ENCODE results near the gene STRA8. TPM values are rescaled to one million over a fixed set of nuclear protein-coding genes. Genes with fewer than 3 reads are reported as not detected.

Gene STRA8
- total RNA-seq, 6 donors from 2014 or later: not detected

DNA sequence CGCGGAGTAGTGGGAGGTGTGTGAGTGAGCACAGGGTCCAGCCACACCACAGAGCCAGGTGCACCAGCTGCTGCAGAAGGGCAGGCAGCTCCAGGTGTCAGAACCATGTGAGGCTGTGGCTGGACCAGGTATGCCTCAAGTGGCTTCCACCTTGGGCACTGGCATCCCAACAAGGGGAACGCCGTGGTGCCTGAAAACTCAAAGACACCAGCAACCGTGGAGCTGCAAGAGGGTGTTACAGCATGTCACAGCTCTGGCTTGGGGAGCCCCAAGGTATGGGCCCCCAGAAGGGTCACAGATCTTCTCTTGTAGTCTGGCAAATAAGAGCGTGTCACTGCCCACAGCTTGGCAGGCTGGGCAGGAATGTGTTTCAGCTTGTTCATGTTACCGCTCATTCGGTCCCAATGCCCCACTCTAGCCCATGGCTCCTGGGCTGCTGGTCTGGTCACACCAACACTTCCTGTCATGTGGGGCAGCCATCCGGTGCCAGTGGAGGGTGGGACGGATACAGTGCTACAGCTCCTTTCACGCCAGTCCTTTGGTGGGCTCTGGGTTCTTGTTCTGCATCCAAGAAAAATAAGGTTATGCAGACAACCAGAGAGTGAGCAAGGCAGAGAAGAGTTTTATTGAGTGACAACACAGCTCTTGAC, 29.8 kb downstream of the STRA8 start:
- H3K4me3 ChIP-seq: no peak overlapping the region
- no peak for ATAC-seq (ENCODE audit: low FRiP score in 2 of 2)
- TF ChIP-seq, protein P1, sequence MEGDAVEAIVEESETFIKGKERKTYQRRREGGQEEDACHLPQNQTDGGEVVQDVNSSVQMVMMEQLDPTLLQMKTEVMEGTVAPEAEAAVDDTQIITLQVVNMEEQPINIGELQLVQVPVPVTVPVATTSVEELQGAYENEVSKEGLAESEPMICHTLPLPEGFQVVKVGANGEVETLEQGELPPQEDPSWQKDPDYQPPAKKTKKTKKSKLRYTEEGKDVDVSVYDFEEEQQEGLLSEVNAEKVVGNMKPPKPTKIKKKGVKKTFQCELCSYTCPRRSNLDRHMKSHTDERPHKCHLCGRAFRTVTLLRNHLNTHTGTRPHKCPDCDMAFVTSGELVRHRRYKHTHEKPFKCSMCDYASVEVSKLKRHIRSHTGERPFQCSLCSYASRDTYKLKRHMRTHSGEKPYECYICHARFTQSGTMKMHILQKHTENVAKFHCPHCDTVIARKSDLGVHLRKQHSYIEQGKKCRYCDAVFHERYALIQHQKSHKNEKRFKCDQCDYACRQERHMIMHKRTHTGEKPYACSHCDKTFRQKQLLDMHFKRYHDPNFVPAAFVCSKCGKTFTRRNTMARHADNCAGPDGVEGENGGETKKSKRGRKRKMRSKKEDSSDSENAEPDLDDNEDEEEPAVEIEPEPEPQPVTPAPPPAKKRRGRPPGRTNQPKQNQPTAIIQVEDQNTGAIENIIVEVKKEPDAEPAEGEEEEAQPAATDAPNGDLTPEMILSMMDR (IDR thresholded peaks at IDR 0.05): no peak
- TF ChIP-seq POLR2A (IDR thresholded peaks at IDR 0.05): no peak
- TF ChIP-seq EP300 (IDR thresholded peaks at IDR 0.05): no peak
- no peak for TF ChIP-seq POLR2AphosphoS5 (IDR thresholded peaks at IDR 0.05)
- no peaks in the 10 kb centered on the region for H3K4me1 ChIP-seq
- no peaks in the 10 kb centered on the region for H3K36me3 ChIP-seq
- 96 to 97% methylated on average over 8 to 11 of the region's 11 CpGs for WGBS, 2 donors
- no peak overlapping the region for H3K27ac ChIP-seq
- no peaks in the 10 kb centered on the region for H3K9me3 ChIP-seq
- no peaks in the 10 kb centered on the region for H3K27me3 ChIP-seq
- DNase-seq: peak in 1 of 2 donors; percentile 38

DNA sequence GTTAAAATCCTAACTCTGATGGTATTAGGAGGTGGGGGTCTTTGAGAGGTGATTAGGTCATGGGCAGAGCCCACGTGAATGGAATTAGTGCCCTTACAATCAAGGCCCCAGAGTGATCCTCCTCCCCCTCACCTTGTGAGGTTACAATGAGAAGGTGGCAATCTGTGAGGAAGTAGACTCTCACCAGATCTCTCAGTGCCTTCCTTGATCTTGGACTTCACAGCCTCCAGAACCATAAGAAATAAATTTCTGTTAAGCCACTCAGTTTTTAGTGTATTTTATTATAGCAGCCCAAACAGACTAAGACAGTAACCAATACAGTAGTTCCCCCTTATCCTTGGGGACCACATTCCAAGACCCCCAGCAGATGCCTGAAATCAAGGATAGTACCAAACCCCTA, 32.0 kb downstream of the STRA8 start:
- no peak overlapping the region for H3K27ac ChIP-seq
- no peak for ATAC-seq (ENCODE audit: low FRiP score in 2 of 2)
- WGBS, 2 donors: 76 to 91% methylated on average over 1 of the region's 1 CpG
- no peaks in the 10 kb centered on the region for H3K9me3 ChIP-seq
- no peaks in the 10 kb centered on the region for H3K36me3 ChIP-seq
- TF ChIP-seq, protein P1 (IDR thresholded peaks at IDR 0.05): no peak
- TF ChIP-seq EP300 (IDR thresholded peaks at IDR 0.05) (no peak), POLR2A (IDR thresholded peaks at IDR 0.05) (no peak), POLR2AphosphoS5 (IDR thresholded peaks at IDR 0.05) (no peak)
- no peak overlapping the region for H3K4me3 ChIP-seq
- H3K4me1 ChIP-seq: no peaks in the 10 kb centered on the region
- no peak for DNase-seq
- no peaks in the 10 kb centered on the region for H3K27me3 ChIP-seq

DNA sequence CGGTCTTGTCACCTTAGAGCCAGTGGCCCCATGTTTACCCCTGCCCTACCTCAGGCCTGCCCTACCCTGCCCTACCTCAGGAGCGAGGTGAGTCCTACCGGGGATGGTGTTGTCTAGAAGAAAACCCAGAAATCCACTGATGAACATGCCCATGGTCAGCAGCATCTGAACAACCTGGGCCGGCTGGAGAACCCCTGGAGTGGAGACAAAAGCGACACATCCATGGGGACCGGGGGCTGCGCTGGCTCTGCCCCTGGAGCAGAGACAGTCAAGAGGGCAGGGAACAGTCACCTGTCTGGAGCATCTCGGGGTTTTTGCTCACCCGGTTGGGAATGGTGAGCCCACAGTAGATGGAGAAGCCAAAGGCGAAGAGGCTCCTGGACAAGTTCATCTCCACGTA, 36.3 kb downstream of the STRA8 start:
- H3K4me3 ChIP-seq: no peak overlapping the region
- peak in 1 of 2 donors; percentile 42 for DNase-seq
- H3K9me3 ChIP-seq: no peaks in the 10 kb centered on the region
- no peaks in the 10 kb centered on the region for H3K4me1 ChIP-seq
- H3K27ac ChIP-seq: no peak overlapping the region
- ATAC-seq (ENCODE audit: low FRiP score in 2 of 2): no peak
- WGBS, 2 donors: 85 to 96% methylated on average over 10 to 11 of the region's 11 CpGs
- TF ChIP-seq POLR2AphosphoS5 (IDR thresholded peaks at IDR 0.05): no peak
- TF ChIP-seq EP300 (IDR thresholded peaks at IDR 0.05): no peak
- TF ChIP-seq POLR2A (IDR thresholded peaks at IDR 0.05): no peak
- TF ChIP-seq, protein P1 (IDR thresholded peaks at IDR 0.05): no peak
- H3K36me3 ChIP-seq: no peaks in the 10 kb centered on the region
- no peaks in the 10 kb centered on the region for H3K27me3 ChIP-seq

DNA sequence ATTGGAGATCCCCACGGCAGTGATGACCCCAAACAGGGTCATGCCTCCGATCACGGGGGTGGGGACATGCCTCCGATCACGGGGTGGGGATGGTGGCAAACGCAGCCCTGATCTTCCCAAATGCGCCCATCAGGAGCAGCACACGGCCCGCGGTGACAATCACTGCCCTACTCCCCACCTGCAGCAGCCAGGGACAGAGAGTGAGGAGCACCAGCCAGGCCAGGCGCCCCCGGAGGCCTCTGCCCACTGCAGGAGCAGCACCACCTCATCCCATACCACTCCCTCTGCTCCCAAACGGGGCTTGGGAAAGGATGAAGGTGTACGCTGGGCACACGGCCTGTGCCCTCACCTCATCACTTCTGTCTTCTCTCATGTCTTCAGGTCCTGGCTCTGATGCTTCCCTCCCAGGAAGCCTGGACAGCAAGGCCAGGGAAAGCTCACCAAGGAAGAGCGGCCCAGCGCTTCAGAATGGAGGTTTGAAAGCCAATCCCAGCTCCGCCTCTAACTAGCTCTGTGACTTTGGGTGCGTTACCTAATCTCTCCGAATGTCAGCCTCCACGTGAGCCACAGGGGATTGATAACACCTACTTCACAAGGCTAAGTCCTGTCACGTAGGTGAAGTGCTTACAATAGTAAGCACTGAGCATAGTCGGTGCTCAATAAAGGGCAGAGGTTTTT, 37.1 kb downstream of the STRA8 start:
- Histone ChIP-seq H3K9me3 (no peaks in the 10 kb centered on the region), H3K27ac (no peak overlapping the region), H3K4me3 (no peak overlapping the region), H3K4me1 (no peaks in the 10 kb centered on the region), H3K27me3 (no peaks in the 10 kb centered on the region), H3K36me3 (no peaks in the 10 kb centered on the region)
- 79 to 87% methylated on average over 11 to 23 of the region's 23 CpGs for WGBS, 2 donors
- ATAC-seq (ENCODE audit: low FRiP score in 2 of 2): no peak
- TF ChIP-seq EP300 (IDR thresholded peaks at IDR 0.05): no peak
- no peak for TF ChIP-seq POLR2A (IDR thresholded peaks at IDR 0.05)
- TF ChIP-seq, protein P1 (IDR thresholded peaks at IDR 0.05): no peak
- no peak for TF ChIP-seq POLR2AphosphoS5 (IDR thresholded peaks at IDR 0.05)
- DNase-seq: peak in 1 of 2 donors; percentile 73

All from upper lobe of left lung (tissue), 6 donors.